Measurements from ENCODE around the gene HSD11B1. TPM values are rescaled to one million over a fixed set of nuclear protein-coding genes. Genes with fewer than 3 reads are reported as not detected.

The HSD11B1 gene
- total RNA-seq, 1 donor from 2014 or later = 0.75 TPM

DNA sequence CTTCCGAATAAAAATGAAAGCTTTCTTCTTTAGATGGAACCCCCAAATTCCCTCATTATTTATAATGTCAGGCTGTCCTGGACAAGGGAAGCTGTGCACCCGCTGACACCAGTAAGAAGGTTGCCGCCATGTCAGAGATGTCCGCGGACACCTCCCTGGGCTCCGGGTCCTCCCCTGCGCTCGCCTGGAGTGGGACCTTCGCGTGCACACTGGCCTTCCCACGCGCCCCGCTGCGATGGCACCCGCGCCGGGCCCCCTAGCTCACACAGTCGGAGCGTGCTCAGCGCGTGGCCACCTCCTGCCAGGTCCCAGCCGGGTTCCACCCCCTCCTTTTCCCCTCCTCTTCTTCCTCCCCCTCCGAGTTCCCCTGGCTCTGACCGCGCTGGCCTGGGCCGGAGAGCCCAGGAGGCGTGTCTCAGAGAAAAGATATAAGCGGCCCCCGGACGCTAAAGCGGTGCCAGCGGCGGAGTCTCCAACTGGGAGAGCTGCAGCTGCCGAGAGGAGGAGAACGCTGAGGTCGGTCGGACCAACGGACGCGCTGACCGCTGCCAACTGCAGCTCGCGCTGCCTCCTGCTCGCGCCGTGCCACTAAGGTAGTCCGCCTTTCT is 29.6 kb upstream of the HSD11B1 start, which contains the start of gene G0S2:
G0S2 (plus strand) TSS at position 456 of the 608 bp plus-strand sequence. CDS start 273 bp downstream, outside the sequence.
- DNase-seq (ENCODE audit: low read depth) = no peak
- peak within 1 kb of the TSS; percentile 66 for H3K4me3 ChIP-seq (ENCODE audit: low read depth, low read length)
- TF ChIP-seq, protein P1, sequence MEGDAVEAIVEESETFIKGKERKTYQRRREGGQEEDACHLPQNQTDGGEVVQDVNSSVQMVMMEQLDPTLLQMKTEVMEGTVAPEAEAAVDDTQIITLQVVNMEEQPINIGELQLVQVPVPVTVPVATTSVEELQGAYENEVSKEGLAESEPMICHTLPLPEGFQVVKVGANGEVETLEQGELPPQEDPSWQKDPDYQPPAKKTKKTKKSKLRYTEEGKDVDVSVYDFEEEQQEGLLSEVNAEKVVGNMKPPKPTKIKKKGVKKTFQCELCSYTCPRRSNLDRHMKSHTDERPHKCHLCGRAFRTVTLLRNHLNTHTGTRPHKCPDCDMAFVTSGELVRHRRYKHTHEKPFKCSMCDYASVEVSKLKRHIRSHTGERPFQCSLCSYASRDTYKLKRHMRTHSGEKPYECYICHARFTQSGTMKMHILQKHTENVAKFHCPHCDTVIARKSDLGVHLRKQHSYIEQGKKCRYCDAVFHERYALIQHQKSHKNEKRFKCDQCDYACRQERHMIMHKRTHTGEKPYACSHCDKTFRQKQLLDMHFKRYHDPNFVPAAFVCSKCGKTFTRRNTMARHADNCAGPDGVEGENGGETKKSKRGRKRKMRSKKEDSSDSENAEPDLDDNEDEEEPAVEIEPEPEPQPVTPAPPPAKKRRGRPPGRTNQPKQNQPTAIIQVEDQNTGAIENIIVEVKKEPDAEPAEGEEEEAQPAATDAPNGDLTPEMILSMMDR (conservative IDR thresholded peaks at IDR 0.05; ENCODE audit: low read depth, low read length) = no peak

DNA sequence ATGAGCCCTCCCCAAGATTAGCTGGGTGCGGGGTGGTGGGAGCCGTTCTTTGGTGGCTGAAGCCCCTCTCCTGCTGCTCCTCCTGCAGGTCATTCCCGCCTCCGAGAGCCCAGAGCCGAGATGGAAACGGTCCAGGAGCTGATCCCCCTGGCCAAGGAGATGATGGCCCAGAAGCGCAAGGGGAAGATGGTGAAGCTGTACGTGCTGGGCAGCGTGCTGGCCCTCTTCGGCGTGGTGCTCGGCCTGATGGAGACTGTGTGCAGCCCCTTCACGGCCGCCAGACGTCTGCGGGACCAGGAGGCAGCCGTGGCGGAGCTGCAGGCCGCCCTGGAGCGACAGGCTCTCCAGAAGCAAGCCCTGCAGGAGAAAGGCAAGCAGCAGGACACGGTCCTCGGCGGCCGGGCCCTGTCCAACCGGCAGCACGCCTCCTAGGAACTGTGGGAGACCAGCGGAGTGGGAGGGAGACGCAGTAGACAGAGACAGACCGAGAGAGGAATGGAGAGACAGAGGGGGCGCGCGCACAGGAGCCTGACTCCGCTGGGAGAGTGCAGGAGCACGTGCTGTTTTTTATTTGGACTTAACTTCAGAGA is 29.0 kb upstream of the HSD11B1 start:
- TF ChIP-seq, protein P1 (conservative IDR thresholded peaks at IDR 0.05; ENCODE audit: low read depth, low read length) = no peak
- peak overlapping the region; percentile 66 for H3K4me3 ChIP-seq (ENCODE audit: low read depth, low read length)
- DNase-seq (ENCODE audit: low read depth) = no peak

DNA sequence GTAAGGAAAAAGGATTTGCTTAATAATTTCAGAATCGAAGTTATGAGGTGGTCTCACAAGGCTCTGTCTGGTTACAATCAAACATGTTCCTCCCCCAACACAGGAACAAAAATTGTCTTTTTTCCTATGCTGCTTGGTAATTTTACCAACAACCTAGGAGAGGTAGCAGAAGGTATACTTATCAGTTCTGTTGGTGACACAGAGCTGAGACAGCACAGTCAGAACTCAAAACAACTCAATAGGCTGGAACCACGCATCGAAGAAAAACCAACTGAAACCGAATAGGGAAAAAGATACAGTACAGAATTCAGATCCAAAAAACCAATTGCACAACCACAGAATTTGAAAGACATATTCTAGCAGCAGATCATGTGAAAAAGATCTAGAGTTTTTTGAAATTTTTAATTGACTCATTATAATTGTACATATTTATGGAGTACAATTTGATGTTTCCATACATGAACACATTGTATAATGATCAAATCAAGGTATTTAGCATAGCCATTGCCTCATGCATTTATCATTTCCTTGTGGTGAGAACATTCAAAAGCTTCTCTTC is 25.6 kb upstream of the HSD11B1 start:
- no peak for DNase-seq (ENCODE audit: low read depth)
- no peak overlapping the region for H3K4me3 ChIP-seq (ENCODE audit: low read depth, low read length)
- TF ChIP-seq, protein P1 (conservative IDR thresholded peaks at IDR 0.05; ENCODE audit: low read depth, low read length) = no peak

DNA sequence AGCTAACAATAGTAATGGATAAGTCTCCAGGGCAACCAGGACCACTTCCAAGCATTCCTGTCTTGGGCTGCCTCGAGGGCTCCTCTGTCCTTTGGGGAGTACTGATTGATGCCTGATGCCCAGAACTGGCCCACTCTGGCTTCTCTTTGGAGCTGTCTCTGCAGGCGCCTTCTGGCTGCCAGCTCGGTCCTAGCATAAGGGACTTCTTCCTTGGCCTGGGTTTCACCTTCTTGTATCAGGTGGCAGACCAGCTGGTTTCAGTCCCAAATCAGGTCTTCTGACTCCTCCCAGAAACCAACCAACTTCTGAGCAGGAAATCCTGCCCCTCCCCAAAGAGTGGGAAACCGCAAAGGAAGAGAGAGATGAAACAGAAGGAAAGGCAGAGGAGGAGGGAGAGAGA is 18.8 kb upstream of the HSD11B1 start:
- DNase-seq (ENCODE audit: low read depth) = no peak
- TF ChIP-seq, protein P1 (conservative IDR thresholded peaks at IDR 0.05; ENCODE audit: low read depth, low read length) = no peak
- H3K4me3 ChIP-seq (ENCODE audit: low read depth, low read length) = no peak overlapping the region

DNA sequence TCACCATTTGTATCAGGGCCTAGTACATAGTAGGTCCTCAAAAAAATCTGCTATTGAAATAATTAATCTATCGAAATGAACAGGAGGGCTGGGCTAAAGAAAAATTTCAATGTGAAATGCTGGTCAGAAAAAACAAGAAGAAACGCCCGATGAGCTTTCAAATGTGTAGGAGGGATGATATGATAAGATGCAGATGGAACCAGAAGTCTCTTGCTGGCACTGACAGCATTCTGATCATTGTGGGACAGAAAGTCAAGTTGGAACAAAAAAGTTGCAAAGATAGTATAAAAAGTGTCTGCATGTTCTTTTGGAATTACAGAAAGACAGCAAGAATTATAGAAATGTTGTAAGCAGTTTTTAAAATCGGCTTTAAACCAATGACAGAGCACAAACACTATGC is 18.3 kb upstream of the HSD11B1 start:
- DNase-seq (ENCODE audit: low read depth) = no peak
- TF ChIP-seq, protein P1 (conservative IDR thresholded peaks at IDR 0.05; ENCODE audit: low read depth, low read length) = no peak

DNA sequence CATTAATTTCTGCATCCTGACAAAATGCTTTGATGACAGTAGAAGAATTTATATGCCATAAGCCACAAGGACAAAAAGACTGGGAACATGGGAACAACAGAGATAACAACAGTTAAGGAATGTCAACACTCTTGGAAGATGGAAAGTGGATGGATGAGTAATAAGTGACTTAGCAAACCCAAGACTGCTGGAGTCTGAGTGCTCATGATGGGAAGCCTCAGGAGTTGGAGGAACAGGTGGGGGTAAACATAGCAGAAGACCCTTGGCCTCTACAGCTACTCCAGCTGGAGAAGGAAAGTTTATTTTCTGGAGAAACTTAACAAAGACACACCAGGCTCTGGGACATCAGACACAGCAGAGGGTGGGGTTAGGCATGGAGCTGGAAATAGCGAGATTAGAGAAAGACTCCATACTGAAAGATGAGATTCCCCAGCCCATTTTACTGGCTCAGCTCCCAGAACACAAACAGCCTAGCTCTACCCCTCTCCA is 15.9 kb upstream of the HSD11B1 start:
- DNase-seq (ENCODE audit: low read depth) = no peak
- TF ChIP-seq, protein P1 (conservative IDR thresholded peaks at IDR 0.05; ENCODE audit: low read depth, low read length) = no peak
- no peak overlapping the region for H3K4me3 ChIP-seq (ENCODE audit: low read depth, low read length)

More for the DNA sequence above, 18.3 kb upstream of the HSD11B1 start:
- H3K4me3 ChIP-seq (ENCODE audit: low read depth, low read length) = no peak overlapping the region

Data from epithelial cell of proximal tubule (primary cell).